Kidney capillary endothelial cell (primary cell): ENCODE results near the gene SP1.
"Not testable (repeated sequence)": the region's sequence is repeated elsewhere in the genome, so short reads cannot be mapped to it uniquely, and the experiment has no call there.

Source experiments
- DNase-seq: peaks from one replicate; pipeline ENCODE4 v3.0.0-alpha.2; 2018; ENCODE audit warnings: low spot score

SP1 gene

DNA sequence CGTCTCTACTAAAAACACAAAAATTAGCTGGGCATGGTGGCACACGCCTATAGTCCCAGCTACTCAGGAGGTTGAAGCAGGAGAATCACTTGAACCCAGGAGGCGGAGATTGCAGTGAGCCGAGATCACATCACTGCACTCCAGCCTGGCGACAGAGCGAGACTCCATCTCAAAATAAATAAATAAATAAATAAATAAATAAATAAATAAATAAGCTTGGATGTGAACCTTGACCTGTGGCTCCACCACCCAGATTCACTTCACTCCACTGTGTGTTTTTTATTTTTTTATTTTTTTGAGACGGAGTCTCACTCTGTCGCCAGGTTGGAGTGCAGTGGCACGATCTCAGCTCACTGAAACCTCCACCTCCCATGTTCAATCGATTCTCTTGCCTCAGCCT lies 18.3 kb upstream of the SP1 start:
- DNase-seq: not testable (repeated sequence)

GRCh38 chr12:53365245-53365904 lies 14.6 kb upstream of the SP1 start:
- DNase-seq: no peak

DNA sequence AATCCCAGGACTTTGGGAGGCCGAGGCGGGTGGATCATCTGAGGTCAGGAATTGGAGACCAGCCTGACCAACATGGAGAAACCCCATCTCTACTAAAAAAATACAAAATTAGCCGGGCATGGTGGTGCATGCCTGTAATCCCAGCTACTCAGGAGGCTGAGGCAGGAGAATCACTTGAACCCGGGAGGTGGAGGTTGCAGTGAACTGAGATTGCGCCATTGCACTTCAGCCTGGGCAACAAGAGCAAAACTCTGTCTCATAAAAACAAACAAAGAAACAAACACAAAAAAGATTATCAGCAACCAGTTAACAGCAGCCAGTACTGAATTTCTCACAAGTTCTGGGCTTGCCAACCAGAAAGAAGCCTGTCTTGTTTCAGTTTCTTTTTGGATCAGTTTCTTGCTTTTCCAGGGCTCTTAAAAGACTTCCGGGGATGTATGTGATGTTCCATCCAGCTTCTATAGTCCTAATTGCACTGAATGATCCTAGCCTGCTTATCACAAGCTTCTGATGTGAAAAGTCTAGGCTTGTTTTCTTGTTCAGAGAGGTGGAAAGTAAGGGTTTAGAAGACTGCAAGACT lies 6.3 kb upstream of the SP1 start:
- not testable (repeated sequence) for DNase-seq

DNA sequence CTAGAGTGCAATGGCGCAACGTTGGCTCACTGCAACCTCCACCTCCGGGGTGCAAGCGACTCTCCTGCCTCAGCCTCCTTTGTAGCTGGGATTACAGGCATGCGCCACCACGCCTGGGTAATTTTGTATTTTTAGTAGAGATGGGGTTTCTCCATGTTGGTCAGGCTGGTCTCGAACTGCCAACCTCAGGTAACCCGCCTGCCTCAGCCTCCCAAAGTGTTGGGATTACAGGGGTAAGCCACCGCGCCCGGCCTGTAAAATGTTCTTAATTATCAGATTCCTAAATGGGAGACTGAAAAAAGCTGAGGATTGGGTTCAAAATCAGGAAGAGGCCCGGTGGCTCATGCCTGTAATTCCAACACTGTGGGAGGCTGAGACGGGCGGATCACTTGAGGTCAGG lies 5.7 kb upstream of the SP1 start:
- DNase-seq: not testable (repeated sequence)

- DNase-seq: no peak
Measured at GRCh38 chr12:53376747-53377146, 3.2 kb upstream of the SP1 start.

DNA sequence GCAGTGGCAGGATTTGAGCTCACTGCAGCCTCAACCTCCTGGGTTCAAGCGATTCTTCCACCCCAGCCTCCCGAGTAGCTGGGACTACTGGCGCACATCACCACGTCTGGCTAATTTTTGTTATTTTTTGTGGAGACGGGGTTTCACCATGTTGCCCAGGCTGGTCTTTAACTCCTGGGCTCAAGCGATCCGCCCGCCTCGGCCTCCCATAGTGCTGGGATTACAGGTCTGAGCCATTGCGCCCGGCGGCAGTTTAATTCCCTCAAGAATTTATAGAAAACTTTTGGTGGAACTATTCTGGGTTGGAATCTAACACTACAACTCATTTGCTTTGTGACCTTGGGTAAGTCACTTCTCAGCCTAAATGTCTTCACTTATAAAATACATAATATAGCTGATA lies 1.8 kb upstream of the SP1 start:
- DNase-seq: no peak

GRCh38 chr12:53378724-53379388 lies 1.1 kb upstream of the SP1 start:
- no peak for DNase-seq

DNA sequence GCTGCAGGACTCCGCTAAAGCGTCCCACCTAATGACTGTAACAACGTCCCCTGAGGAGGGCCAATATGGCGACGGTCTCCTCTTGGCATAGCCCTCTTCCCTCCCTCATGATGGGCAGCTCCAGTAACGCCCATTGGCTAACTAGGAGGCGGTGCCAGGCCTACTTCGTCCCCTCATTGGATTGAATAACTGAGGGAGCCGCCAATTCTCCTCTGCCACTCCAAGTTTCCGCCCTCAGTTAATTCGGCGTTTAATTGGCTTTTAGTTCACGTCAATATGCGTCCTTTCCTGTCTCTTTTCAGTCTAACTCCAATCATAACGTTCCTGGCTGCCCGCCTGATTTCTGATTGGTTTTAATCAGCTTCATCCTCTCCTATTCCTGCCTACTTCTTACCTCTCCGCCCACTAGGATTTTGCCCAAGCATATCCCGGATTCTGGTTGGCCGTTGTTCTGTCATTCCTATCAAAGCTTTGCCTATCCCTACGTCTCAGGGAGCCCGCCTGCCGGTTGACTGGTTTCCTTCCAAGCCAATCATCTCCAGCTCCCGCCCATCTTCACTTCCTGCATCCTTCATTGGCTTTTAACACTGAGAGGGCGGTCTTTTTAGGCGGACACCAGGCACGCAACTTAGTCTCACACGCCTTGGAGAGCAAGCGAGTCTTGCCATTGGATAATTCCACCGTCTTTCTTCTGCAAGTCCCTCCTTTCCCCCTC lies 430 bp upstream of the SP1 start:
- peak; percentile 100 for DNase-seq

DNA sequence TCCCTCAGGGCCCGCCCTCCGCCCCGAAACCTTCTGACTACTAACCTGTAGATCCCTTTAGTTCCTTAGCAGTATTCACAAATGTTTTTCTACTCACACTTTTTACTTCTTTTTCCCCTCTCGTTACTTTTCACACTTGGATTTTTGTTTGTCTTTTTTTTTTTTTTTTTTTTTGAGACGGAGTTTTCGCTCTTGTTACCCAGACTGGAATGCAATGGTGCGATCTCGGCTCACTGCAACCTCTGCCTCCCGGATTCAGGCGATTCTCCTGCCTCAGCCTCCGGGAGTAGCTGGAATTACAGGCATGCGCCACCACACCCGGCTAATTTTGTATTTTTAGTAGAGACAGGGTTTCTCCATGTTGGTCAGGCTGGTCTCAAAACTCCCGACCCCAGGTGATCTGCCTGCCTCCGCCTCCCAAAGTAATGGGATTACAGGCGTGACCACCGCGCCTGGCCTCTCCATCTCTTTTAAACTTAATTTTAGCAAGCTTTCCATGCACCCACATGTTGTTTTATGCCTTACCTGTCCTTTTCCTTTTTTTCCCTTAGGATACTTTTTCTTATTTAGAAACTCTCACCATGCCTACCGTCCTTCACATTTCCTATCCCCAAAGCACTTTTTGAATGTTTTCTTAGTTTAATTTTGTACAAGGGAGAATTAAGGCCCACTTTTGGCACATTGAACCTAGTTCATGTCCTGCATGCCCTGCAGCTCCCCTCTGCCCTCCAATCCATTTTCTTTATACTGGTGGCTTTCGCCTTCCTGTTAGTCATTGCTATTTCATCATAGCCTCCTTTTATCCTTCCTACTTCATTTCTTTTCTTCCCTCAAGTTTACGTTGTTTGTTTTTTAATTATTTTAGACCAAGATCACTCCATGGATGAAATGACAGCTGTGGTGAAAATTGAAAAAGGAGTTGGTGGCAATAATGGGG lies 1.1 kb downstream of the SP1 start:
- DNase-seq: no peak

DNA sequence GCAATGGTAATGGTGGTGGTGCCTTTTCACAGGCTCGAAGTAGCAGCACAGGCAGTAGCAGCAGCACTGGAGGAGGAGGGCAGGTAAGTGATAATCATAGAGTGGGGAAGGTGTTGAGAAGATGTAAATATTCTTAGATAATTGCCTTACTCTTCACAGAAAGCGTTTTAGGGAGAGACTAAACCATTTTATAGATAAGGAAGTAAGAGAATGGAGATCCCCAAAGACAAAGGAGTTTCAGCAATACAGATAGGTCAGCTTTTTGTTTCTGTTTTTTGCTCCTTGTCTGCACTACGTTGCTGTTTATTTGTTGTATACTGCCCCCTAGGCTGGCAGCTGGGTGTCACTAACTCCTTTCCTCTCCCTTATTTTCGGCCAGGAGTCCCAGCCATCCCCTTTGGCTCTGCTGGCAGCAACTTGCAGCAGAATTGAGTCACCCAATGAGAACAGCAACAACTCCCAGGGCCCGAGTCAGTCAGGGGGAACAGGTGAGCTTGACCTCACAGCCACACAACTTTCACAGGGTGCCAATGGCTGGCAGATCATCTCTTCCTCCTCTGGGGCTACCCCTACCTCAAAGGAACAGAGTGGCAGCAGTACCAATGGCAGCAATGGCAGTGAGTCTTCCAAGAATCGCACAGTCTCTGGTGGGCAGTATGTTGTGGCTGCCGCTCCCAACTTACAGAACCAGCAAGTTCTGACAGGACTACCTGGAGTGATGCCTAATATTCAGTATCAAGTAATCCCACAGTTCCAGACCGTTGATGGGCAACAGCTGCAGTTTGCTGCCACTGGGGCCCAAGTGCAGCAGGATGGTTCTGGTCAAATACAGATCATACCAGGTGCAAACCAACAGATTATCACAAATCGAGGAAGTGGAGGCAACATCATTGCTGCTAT lies 2.0 kb downstream of the SP1 start:
- no peak for DNase-seq

DNA sequence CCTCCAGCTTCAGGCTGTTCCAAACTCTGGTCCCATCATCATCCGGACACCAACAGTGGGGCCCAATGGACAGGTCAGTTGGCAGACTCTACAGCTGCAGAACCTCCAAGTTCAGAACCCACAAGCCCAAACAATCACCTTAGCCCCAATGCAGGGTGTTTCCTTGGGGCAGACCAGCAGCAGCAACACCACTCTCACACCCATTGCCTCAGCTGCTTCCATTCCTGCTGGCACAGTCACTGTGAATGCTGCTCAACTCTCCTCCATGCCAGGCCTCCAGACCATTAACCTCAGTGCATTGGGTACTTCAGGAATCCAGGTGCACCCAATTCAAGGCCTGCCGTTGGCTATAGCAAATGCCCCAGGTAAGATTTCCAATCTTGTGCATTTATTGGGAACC lies 3.3 kb downstream of the SP1 start:
- no peak for DNase-seq

GRCh38 chr12:53386381-53386780 lies 6.4 kb downstream of the SP1 start:
- not testable (repeated sequence) for DNase-seq

DNA sequence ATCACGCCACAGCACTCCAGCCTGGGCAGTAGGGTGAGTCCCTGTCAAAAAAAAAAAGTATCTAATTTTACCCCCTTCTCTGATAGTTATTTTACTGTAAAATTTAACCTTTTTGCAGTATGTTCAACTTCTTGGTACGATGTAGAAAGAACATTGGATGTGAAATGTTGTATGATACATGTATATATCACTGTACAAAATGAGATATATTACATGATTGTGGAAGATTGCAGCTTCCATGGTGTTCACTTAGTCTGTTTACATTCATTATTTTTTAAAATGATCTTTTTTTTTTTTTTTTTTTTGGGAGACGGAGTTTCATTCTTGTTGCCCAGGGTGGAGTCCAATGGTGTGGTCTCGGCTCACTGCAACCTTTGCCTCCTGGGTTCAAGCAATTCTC lies 9.0 kb downstream of the SP1 start:
- DNase-seq: no peak

DNA sequence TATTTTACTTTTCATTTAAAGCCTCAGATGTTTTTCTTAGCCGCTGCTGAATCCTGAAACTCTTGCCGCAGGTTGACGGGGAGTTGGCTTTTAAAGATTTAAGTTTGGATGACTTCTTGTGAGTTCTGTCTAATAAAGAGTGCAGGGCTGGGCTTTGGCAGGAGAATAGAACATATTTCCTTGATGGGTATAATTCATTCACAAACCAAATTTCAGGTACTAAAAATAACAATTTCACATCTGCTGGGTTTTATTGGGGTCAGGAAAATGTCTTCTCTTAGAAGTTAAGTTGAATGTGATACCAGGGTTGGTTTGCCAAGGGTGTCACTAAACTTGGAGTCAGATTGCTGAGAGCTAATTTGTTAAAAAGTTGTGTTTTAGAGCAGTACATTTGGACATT lies 9.7 kb downstream of the SP1 start:
- no peak for DNase-seq

DNA sequence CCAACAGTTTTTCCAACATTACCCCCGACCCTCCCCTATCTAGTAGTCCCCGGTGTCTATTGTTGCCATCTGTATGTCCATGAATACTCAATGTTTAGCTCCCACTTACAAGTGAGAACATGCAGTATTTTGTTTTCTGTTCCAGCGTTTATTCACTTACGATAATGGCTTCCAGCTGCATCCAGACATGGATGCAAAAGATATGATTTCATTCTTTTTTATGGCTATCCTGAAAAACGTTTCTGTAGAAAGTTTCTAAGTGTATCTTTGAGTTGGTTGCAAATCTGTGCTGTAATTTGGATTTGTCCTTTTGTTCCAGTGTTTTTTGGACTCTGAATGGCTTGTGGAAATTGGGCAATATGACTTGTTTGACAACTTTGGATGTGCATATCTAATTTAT lies 11.7 kb downstream of the SP1 start:
- DNase-seq: no peak

DNA sequence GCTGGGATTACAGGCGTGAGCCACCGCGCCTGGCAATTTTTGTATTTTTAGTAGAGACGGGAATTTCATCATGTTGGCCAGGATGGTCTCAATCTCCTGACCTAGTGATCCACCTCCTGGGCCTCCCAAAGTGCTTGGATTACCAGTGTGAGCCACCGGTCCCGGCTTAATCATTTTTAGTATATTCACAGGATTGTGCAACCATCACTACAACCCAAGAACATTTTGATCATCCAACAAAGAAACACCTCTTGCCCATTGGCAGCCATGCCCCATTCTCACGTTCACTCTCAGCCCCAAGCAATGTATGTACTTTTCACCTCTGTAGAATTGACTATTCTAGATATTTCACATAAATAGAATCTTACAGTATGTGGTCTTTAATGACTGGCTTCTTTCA lies 19.9 kb downstream of the SP1 start:
- DNase-seq: no peak

DNA sequence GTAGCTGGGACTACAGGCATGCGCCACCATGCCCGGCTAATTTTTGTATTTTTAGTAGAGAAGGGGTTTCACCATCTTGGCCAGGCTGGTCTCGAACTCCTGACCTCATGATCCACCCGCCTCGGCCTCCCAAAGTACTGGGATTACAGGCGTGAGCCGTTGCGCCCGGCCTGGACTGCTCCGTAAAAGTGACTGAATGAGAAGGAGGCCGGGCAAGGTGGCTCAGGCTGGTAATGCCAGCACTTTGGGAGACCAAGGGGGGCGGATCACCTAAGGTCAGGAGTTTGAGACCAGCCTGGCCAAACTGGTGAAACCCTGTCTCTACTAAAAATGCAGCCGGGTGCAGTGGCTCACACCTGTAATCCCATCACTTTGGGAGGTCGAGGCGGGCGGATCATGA lies 22.4 kb downstream of the SP1 start:
- not testable (repeated sequence) for DNase-seq

GRCh38 chr12:53402871-53403270 lies 22.9 kb downstream of the SP1 start:
- no peak for DNase-seq

GRCh38 chr12:53410951-53411350 lies 31.0 kb downstream of the SP1 start:
- DNase-seq: no peak

DNA sequence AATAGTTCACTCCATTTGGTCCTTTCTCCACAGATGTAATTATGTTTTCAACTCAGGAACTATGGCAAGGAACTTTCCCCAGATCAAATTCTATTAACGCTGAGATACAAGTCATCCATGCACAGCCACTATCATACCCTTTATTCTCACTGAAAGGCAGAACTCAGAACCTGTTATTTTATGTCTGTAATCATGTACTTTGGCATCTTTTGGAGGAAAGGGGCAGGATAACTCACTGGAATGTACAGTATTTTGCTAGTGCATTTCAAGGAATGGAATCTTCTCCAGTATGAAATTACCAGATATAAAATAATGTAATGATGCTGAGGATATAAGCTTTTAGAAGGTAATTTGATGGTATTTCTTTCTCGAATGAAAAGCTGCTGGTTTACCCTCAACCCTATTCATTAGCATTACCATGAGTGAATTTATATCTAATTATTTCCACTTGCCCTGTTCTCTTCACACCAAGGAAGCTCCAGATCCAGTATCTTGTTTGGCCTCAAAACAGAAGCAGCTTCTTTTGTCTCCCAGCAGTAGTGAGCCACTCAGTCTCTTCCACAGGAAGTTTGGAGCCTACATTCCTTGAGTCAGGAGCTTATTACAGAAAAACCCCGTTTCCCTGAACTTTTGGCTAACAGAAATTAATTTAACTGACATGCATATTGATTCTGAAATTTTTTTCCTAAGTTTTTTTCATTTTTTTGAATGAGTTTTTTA lies 33.7 kb downstream of the SP1 start:
- DNase-seq: peak; percentile 41
